GM18861 (cell line): Measurements from ENCODE around the gene UHMK1.
"Not testable (repeated sequence)": the region's sequence is repeated elsewhere in the genome, so short reads cannot be mapped to it uniquely, and the experiment has no call there.

Source experiments
- ATAC-seq: cut with Tn5 transposase; IDR thresholded peaks from one replicate; pipeline ENCODE4 v1.9.1; 2021; ENCODE audit not compliant: unreplicated experiment

The UHMK1 gene

DNA sequence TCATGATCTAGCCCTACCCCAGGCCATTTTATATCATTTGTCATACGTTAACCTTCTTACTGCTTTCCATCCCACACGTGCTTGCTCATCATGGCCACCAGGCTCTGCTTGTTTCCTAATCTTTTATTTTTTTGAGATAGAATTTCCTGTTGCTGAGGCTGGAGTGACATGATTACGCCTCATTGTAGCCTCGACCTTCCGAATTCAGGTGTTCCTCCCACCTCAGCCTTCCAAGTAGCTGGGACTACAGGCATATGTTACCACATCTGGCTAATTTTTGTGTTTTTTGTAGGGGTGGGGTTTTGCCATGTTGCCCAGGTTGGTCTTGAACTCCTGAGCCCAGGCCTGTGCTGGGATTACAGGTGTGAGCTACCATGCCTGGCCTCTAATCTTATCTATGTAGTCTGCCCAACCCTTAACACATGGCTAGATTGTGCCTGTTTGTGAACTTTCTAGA is 67.2 kb downstream of the UHMK1 start:
- ATAC-seq: no peak

- no peak for ATAC-seq
These were observed 67.8 kb downstream of the UHMK1 start for GRCh38 chr1:162565460-162565859.

GRCh38 chr1:162566870-162567269 is 69.3 kb downstream of the UHMK1 start:
- ATAC-seq: no peak

- no peak for ATAC-seq
These were observed 71.2 kb downstream of the UHMK1 start for GRCh38 chr1:162568802-162569201.

DNA sequence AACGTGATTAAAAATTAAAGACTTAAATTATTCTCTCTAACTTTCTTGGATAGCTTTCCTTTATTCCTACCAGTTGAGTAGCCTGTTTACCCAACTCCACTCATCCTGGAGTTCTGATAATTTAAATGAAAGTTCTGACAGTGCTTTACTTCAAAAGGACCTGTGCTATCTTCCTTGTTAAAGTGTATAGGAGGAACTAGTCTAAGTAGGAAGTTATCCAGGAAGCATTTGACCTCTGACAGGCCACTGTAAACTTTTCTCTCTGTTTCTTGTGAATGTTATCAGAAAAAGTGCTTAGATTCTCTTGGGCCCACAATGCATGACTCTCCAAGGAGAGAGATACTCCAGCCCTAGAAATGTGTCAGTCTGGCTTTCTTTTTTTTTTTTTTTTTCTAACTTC is 73.1 kb downstream of the UHMK1 start:
- ATAC-seq: no peak

GRCh38 chr1:162571121-162571520 is 73.5 kb downstream of the UHMK1 start:
- not testable (repeated sequence) for ATAC-seq

GRCh38 chr1:162571696-162572095 is 74.1 kb downstream of the UHMK1 start:
- ATAC-seq: no peak

DNA sequence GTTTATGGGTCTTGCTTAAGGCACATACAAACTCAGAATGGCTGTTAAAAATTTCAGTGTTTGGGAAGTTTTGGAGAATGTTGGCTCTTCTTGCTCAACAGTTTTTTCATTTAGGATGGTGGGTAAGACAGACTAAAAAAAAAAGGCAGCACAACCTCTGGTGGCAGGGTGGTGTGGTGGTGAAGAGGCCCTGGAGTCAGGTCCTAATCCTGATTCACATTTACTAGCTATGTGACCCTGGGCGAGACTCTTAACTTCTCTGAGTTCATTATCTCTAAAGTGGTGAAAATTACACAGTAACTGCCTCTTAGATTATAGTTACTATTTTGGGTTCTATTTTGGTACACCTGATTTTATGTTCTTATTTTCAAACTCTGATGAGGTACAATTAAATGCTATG is 75.5 kb downstream of the UHMK1 start:
- no peak for ATAC-seq

GRCh38 chr1:162578071-162578700 is 80.6 kb downstream of the UHMK1 start:
- ATAC-seq: no peak

GRCh38 chr1:162578936-162579335 is 81.3 kb downstream of the UHMK1 start:
- no peak for ATAC-seq
